ENCODE measurements around the gene SLC6A20. TPM values are rescaled to one million over a fixed set of nuclear protein-coding genes. Genes with fewer than 3 reads are reported as not detected.

The SLC6A20 gene
- total RNA-seq, 1 experiment from 2014 or later, result not detected

GRCh38 chr3:45793482-45794176, 2.7 kb downstream of the SLC6A20 start:
- Histone ChIP-seq H3K4me1 (no peaks in the 10 kb centered on the region; the same call in 1 of the 2 replicates), H3K4me3 (no peak overlapping the region), H3K27me3 (no peaks in the 10 kb centered on the region), H3K27ac (no peak overlapping the region), H3K36me3 (no peaks in the 10 kb centered on the region), H3K9me3 (replicated peaks) (no peaks in the 10 kb centered on the region)
- DNase-seq, result no peak

GRCh38 chr3:45792516-45793172, 3.7 kb downstream of the SLC6A20 start:
- Histone ChIP-seq H3K27me3 (no peaks in the 10 kb centered on the region), H3K4me1 (no peaks in the 10 kb centered on the region; the same call in 1 of the 2 replicates), H3K36me3 (no peaks in the 10 kb centered on the region), H3K9me3 (replicated peaks) (no peaks in the 10 kb centered on the region), H3K27ac (no peak overlapping the region), H3K4me3 (no peak overlapping the region)
- DNase-seq, result no peak

DNA sequence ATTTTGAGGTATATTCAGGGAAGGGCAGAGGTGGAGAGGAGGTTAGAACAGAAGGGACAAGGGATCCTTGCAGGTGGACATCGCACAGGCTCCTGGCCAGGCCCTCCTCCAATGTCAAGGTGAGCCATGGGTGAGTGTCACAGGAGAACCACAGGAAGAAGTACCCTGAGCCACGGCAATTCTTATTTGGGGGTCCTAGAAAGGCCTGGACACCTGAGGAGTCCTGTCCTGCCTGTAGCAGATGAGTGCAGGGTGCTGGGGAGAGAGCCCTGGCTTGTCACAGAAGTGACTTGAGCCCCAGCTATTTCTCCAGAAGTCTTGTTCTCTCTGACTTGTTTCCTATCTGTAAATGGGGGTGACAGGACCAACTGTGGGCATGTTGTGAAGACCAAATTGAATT, 4.3 kb downstream of the SLC6A20 start:
- no peaks in the 10 kb centered on the region for H3K36me3 ChIP-seq
- H3K4me1 ChIP-seq, result no peaks in the 10 kb centered on the region; the same call in 1 of the 2 replicates
- DNase-seq, result no peak
- H3K4me3 ChIP-seq, result no peak overlapping the region
- H3K27ac ChIP-seq, result no peak overlapping the region
- H3K9me3 ChIP-seq (replicated peaks), result no peaks in the 10 kb centered on the region
- no peaks in the 10 kb centered on the region for H3K27me3 ChIP-seq

DNA sequence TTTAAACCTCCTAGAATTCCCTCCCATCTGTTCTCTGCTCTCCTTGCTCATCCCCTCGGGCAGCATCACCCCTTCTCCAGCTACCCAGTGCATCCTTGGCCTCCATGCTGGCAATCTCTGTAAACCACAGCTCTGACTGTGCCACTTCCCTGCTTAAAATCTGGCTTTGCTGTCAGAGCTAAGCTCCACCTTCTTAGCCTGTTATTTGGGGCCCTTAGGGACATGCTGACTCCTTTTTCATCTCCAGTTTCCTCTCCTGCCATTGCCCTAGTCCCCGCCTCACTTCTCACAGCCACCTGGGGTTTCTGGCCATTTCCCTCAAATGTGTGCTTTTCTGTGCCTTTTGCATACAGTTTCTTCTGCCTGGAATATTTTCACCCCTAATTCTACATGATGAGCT, 5.7 kb downstream of the SLC6A20 start:
- Histone ChIP-seq H3K4me3 (no peak overlapping the region), H3K4me1 (no peaks in the 10 kb centered on the region; the same call in 1 of the 2 replicates), H3K27me3 (no peaks in the 10 kb centered on the region), H3K36me3 (no peaks in the 10 kb centered on the region), H3K27ac (no peak overlapping the region), H3K9me3 (replicated peaks) (no peaks in the 10 kb centered on the region)
- no peak for DNase-seq

- Histone ChIP-seq H3K4me3 (no peak overlapping the region), H3K27me3 (no peaks in the 10 kb centered on the region)
Measured at GRCh38 chr3:45789235-45789812, 7.0 kb downstream of the SLC6A20 start.

DNA sequence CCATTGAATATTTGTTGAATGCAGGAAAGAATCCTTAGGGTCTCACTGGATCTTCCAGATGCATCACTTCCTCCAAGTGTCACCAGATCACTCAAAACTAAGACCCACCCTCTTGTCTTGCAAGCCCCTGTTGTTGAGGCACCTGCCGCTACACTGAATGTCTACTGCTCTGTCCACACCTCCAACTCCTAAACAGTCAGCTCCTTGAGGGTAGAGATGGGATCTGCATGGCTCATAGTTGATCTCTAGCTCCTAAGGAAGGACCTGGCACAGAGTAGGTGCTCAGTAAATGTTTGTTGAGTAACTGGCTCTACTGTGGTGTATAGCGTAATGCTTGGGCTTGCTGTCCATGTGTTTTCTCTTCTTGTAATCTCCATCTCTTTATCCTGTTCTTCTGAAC, 8.8 kb downstream of the SLC6A20 start:
- Histone ChIP-seq H3K27ac (no peak overlapping the region), H3K27me3 (no peaks in the 10 kb centered on the region), H3K4me1 (no peaks in the 10 kb centered on the region), H3K9me3 (replicated peaks) (no peaks in the 10 kb centered on the region), H3K4me3 (no peak overlapping the region), H3K36me3 (no peaks in the 10 kb centered on the region)
- no peak for DNase-seq

More at GRCh38 chr3:45789235-45789812, 7.0 kb downstream of the SLC6A20 start:
- Histone ChIP-seq H3K27ac (no peak overlapping the region), H3K9me3 (replicated peaks) (no peaks in the 10 kb centered on the region), H3K4me1 (no peaks in the 10 kb centered on the region; the same call in 1 of the 2 replicates), H3K36me3 (no peaks in the 10 kb centered on the region)
- DNase-seq, result no peak

GRCh38 chr3:45786801-45787495, 9.4 kb downstream of the SLC6A20 start:
- Histone ChIP-seq H3K27me3 (no peaks in the 10 kb centered on the region), H3K4me1 (no peaks in the 10 kb centered on the region), H3K36me3 (no peaks in the 10 kb centered on the region), H3K9me3 (replicated peaks) (no peaks in the 10 kb centered on the region), H3K4me3 (no peak overlapping the region), H3K27ac (no peak overlapping the region)
- no peak for DNase-seq

DNA sequence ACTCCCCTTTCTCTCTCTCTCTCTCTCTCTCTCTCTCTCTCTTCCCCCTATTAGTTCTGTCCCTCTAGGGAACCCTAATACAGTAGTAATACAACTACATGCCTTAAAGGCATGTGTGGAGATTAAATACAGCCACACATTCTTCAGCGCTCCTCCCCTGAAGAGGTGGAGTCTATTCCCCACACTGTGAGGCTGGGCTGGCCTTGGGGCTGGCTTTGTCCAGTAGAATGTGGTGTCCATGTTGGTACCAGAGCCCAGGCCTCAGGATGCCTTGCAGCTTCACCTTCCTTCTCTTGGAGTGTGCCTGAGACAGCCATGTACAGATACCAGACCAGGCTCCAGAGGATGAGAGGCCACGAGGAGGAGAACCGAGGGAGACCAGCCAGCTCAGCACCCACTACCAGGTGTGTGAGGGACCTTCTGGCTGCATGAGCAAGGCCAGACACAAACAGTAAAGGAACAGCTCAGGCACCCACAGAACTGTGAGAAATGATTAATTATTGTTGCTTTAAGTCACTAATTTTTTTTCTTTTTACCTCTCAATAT, 10.7 kb downstream of the SLC6A20 start:
- no peaks in the 10 kb centered on the region for H3K36me3 ChIP-seq
- no peaks in the 10 kb centered on the region for H3K27me3 ChIP-seq
- DNase-seq, result no peak
- H3K4me3 ChIP-seq, result no peak overlapping the region
- no peaks in the 10 kb centered on the region for H3K9me3 ChIP-seq (replicated peaks)
- no peak overlapping the region for H3K27ac ChIP-seq
- H3K4me1 ChIP-seq, result no peaks in the 10 kb centered on the region

DNA sequence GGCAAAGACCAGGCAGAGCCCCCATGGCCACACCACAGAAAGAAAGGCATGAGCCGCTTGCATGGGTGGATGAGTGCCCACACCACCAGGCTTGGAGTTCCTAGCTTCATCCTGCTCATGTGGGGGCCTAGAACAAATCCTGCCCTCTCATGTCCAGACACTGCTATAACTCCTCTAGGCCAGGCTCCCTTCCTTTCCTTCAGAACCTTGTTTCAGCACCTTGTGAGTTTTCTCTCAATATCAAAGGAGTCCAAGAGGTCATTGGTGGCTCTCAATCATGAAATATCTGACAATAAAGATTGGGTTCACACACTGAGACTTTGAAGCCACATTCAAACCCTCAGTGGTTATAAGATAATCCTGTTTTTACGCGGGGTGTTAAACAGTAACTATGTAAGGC, 12.7 kb downstream of the SLC6A20 start:
- H3K4me3 ChIP-seq, result no peak overlapping the region
- H3K4me1 ChIP-seq, result no peaks in the 10 kb centered on the region
- H3K27me3 ChIP-seq, result no peaks in the 10 kb centered on the region
- no peaks in the 10 kb centered on the region for H3K36me3 ChIP-seq
- DNase-seq, result no peak
- no peak overlapping the region for H3K27ac ChIP-seq
- H3K9me3 ChIP-seq (replicated peaks), result no peaks in the 10 kb centered on the region

- Histone ChIP-seq H3K27me3 (no peaks in the 10 kb centered on the region), H3K4me3 (no peak overlapping the region), H3K9me3 (replicated peaks) (no peaks in the 10 kb centered on the region), H3K36me3 (no peaks in the 10 kb centered on the region), H3K4me1 (no peaks in the 10 kb centered on the region; the same call in 1 of the 2 replicates), H3K27ac (no peak overlapping the region)
- DNase-seq, result no peak
Measured at GRCh38 chr3:45782381-45782780, 14.0 kb downstream of the SLC6A20 start.

DNA sequence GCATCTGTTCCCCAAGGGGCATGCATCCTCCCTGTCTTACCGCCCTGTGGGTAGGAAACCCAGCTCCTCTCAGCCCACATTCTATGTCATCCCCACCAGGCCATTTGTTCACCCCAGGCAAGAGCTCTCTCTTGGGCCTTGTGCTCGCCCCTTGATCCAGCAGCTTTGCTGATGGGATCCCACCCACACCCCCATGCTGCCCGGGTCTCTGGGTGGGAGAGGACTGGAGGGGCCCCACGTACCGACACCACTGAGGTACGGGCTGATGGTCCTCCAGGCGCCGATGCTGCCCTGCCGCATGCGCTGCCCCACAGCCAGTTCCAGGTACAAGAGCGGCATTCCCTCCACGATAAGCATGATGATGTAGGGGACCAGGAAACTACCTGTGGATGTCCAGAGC, 14.5 kb downstream of the SLC6A20 start:
- Histone ChIP-seq H3K4me1 (peaks cover 4% of the 10 kb centered on the region; the same call in 1 of the 2 replicates), H3K9me3 (replicated peaks) (no peaks in the 10 kb centered on the region), H3K36me3 (no peaks in the 10 kb centered on the region), H3K27ac (no peak overlapping the region), H3K4me3 (no peak overlapping the region), H3K27me3 (no peaks in the 10 kb centered on the region)
- no peak for DNase-seq

GRCh38 chr3:45781271-45781670, 15.1 kb downstream of the SLC6A20 start:
- no peak for DNase-seq
- H3K27ac ChIP-seq, result no peak overlapping the region
- H3K4me1 ChIP-seq, result peaks cover 10% of the 10 kb centered on the region; the same call in 1 of the 2 replicates
- no peaks in the 10 kb centered on the region for H3K9me3 ChIP-seq (replicated peaks)
- no peaks in the 10 kb centered on the region for H3K36me3 ChIP-seq
- H3K27me3 ChIP-seq, result no peaks in the 10 kb centered on the region
- H3K4me3 ChIP-seq, result no peak overlapping the region

- H3K27ac ChIP-seq, result no peak overlapping the region
- H3K9me3 ChIP-seq (replicated peaks), result no peaks in the 10 kb centered on the region
- H3K4me1 ChIP-seq, result peaks cover 15% of the 10 kb centered on the region; the same call in 1 of the 2 replicates
- DNase-seq, result no peak
- H3K4me3 ChIP-seq, result no peak overlapping the region
- no peaks in the 10 kb centered on the region for H3K27me3 ChIP-seq
- no peaks in the 10 kb centered on the region for H3K36me3 ChIP-seq
Measured at GRCh38 chr3:45779746-45780735, 16.3 kb downstream of the SLC6A20 start.

DNA sequence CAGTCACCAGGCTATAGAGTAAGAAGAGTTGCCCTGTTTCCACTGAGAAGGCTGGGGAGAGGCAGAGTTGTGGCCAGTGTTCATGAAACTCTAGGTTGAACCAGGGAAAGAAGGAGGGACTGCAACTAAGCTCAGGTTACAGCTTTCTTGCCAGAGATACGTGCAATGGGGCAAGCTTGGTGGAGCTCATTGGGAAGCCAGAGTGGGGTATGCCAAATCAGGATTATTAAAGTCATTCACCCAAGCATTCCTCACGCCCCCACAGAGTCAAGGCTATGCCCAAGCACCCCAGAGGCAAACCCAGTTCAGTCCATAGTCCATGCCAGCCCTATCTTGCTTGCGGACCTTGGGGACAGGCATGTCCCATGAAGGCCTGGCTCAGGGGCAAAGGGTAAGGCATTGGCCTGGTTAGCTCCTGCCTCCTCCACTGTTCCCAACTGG, 17.6 kb downstream of the SLC6A20 start:
- no peaks in the 10 kb centered on the region for H3K27me3 ChIP-seq
- H3K4me3 ChIP-seq, result no peak overlapping the region
- no peaks in the 10 kb centered on the region for H3K9me3 ChIP-seq (replicated peaks)
- H3K4me1 ChIP-seq, result peaks cover 15% of the 10 kb centered on the region; the same call in 1 of the 2 replicates
- DNase-seq, result no peak
- H3K36me3 ChIP-seq, result no peaks in the 10 kb centered on the region
- no peak overlapping the region for H3K27ac ChIP-seq

Data from SJCRH30 (cell line).